ENCODE results near the gene TRIM2. TPM values are rescaled to one million over a fixed set of nuclear protein-coding genes. Genes with fewer than 3 reads are reported as not detected.

The TRIM2 gene
- polyA plus RNA-seq, 1 donor, result 105 TPM

Other genes with a start within 250 kb of the TRIM2 start
- 6.8 TPM for gene MND1, start 140.2 kb downstream of the TRIM2 start, polyA plus RNA-seq